ENCODE results near the gene CD300H. TPM values are rescaled to one million over a fixed set of nuclear protein-coding genes. Genes with fewer than 3 reads are reported as not detected.

The CD300H gene
- total RNA-seq, 1 experiment from 2014 or later, result not detected

- BruUV-seq (replicated peaks), result no TSS peak
- peaks cover 93% of the 10 kb centered on the region for H3K27me3 ChIP-seq (ENCODE audit: low read length)
- POLR2A ChIA-PET (ENCODE audit: unreplicated experiment), result no interaction called here
Measured at GRCh38 chr17:74527081-74527480, 40.2 kb downstream of the CD300H start.

GRCh38 chr17:74526681-74527080 lies 40.6 kb downstream of the CD300H start:
- no peaks in the 10 kb centered on the region for H4K20me1 ChIP-seq (ENCODE audit: low read length)
- CTCF ChIA-PET, result no interaction called here
- DNase-seq (no peak), ATAC-seq (no peak)
- H3K27ac ChIP-seq (ENCODE audit: low read length), result no peak overlapping the region
- no peak overlapping the region for H3K4me2 ChIP-seq (ENCODE audit: low read length)
- TF ChIP-seq CTCF (conservative IDR thresholded peaks at IDR 0.05; ENCODE audit: low read depth, low read length) (no peak), EZH2phosphoT487 (IDR thresholded peaks at IDR 0.05; ENCODE audit: borderline replicate concordance, low read length) (no peak), EZH2 (IDR thresholded peaks at IDR 0.05; ENCODE audit: low read length, unreplicated experiment) (no peak)
- H3K36me3 ChIP-seq (ENCODE audit: low read depth, low read length), result no peaks in the 10 kb centered on the region
- no peaks in the 10 kb centered on the region for H3F3A ChIP-seq (ENCODE audit: low read length, unreplicated experiment)
- no TSS peak for BruUV-seq (replicated peaks)
- H3K4me1 ChIP-seq (ENCODE audit: insufficient read depth, low read length), result no peaks in the 10 kb centered on the region
- H3K79me2 ChIP-seq (ENCODE audit: low read length), result no peaks in the 10 kb centered on the region
- no peak overlapping the region for H3K9ac ChIP-seq (ENCODE audit: low read length)
- no peaks in the 10 kb centered on the region for H3K9me2 ChIP-seq (replicated peaks; ENCODE audit: low read length)
- H3K9me3 ChIP-seq (ENCODE audit: low read length), result no peaks in the 10 kb centered on the region
- H2AFZ ChIP-seq (ENCODE audit: low read length), result no peak overlapping the region
- POLR2A ChIA-PET (ENCODE audit: unreplicated experiment), result no interaction called here
- H3K27me3 ChIP-seq (ENCODE audit: low read length), result peaks cover 97% of the 10 kb centered on the region
- H3K4me3 ChIP-seq (ENCODE audit: low read length), result no peak overlapping the region
- intact Hi-C loops (cut with micrococcal nuclease), result no loop called here

More at GRCh38 chr17:74527081-74527480, 40.2 kb downstream of the CD300H start:
- Histone ChIP-seq H2AFZ (ENCODE audit: low read length) (no peak overlapping the region), H3K9me3 (ENCODE audit: low read length) (no peaks in the 10 kb centered on the region), H3K9me2 (replicated peaks; ENCODE audit: low read length) (no peaks in the 10 kb centered on the region), H3F3A (ENCODE audit: low read length, unreplicated experiment) (no peaks in the 10 kb centered on the region), H4K20me1 (ENCODE audit: low read length) (no peaks in the 10 kb centered on the region), H3K4me3 (ENCODE audit: low read length) (no peak overlapping the region), H3K4me2 (ENCODE audit: low read length) (no peak overlapping the region), H3K9ac (ENCODE audit: low read length) (no peak overlapping the region), H3K79me2 (ENCODE audit: low read length) (no peaks in the 10 kb centered on the region), H3K27ac (ENCODE audit: low read length) (no peak overlapping the region), H3K4me1 (ENCODE audit: insufficient read depth, low read length) (no peaks in the 10 kb centered on the region), H3K36me3 (ENCODE audit: low read depth, low read length) (no peaks in the 10 kb centered on the region)
- ATAC-seq (no peak), DNase-seq (no peak)
- CTCF ChIA-PET, result no interaction called here
- intact Hi-C loops (cut with micrococcal nuclease), result no loop called here
- TF ChIP-seq CTCF (conservative IDR thresholded peaks at IDR 0.05; ENCODE audit: low read depth, low read length) (no peak), EZH2 (IDR thresholded peaks at IDR 0.05; ENCODE audit: low read length, unreplicated experiment) (no peak), EZH2phosphoT487 (IDR thresholded peaks at IDR 0.05; ENCODE audit: borderline replicate concordance, low read length) (no peak)

GRCh38 chr17:74525781-74526288 lies 41.5 kb downstream of the CD300H start:
- intact Hi-C loops (cut with micrococcal nuclease), result no loop called here

More at GRCh38 chr17:74525781-74526288, 41.5 kb downstream of the CD300H start:
- no peak for DNase-seq
- Histone ChIP-seq H3K79me2 (ENCODE audit: low read length) (no peaks in the 10 kb centered on the region), H3K27me3 (ENCODE audit: low read length) (peaks cover 94% of the 10 kb centered on the region), H3F3A (ENCODE audit: low read length, unreplicated experiment) (no peaks in the 10 kb centered on the region), H3K36me3 (ENCODE audit: low read depth, low read length) (no peaks in the 10 kb centered on the region), H3K27ac (ENCODE audit: low read length) (no peak overlapping the region), H4K20me1 (ENCODE audit: low read length) (no peaks in the 10 kb centered on the region), H2AFZ (ENCODE audit: low read length) (no peak overlapping the region), H3K4me3 (ENCODE audit: low read length) (no peak overlapping the region), H3K4me2 (ENCODE audit: low read length) (no peak overlapping the region), H3K9me2 (replicated peaks; ENCODE audit: low read length) (no peaks in the 10 kb centered on the region), H3K4me1 (ENCODE audit: insufficient read depth, low read length) (no peaks in the 10 kb centered on the region; the same call in 1 of the 2 replicates), H3K9ac (ENCODE audit: low read length) (no peak overlapping the region), H3K9me3 (ENCODE audit: low read length) (no peaks in the 10 kb centered on the region)
- ChIA-PET CTCF (no interaction called here), POLR2A (ENCODE audit: unreplicated experiment) (no interaction called here)
- no TSS peak for BruUV-seq (replicated peaks)
- no peak for TF ChIP-seq CTCF (conservative IDR thresholded peaks at IDR 0.05; ENCODE audit: low read depth, low read length)
- no peak for TF ChIP-seq EZH2 (IDR thresholded peaks at IDR 0.05; ENCODE audit: low read length, unreplicated experiment)
- no peak for TF ChIP-seq EZH2phosphoT487 (IDR thresholded peaks at IDR 0.05; ENCODE audit: borderline replicate concordance, low read length)
- no peak for ATAC-seq

Data from PC-3 (cell line).